ENCODE measurements around the gene MT2A. TPM values are rescaled to one million over a fixed set of nuclear protein-coding genes. Genes with fewer than 3 reads are reported as not detected.
"Not testable (repeated sequence)": the region's sequence is repeated elsewhere in the genome, so short reads cannot be mapped to it uniquely, and the experiment has no call there.

Gene MT2A
- total and polyA plus RNA-seq, 2 donors (not counting 1 experiment from before 2014, with no cell fraction given) = 49.2 to 113 TPM

- Histone ChIP-seq H4K20me1 (ENCODE audit: control insufficient read depth, extremely low read depth, insufficient read depth, low read length) (no peaks in the 10 kb centered on the region), H3K4me3 (replicated peaks in 1 of 4; ENCODE audit: control extremely low read depth in 1 of 4, insufficient read depth in 1 of 4, low read depth in 3 of 4, low read length in 4 of 4) (peak overlapping the region in 1 of 4 experiments; percentile 52), H3K9ac (ENCODE audit: insufficient read depth, low read length) (no peak overlapping the region), H3K79me2 (ENCODE audit: control insufficient read depth, insufficient read depth, low read length) (no peaks in the 10 kb centered on the region), H2AFZ (ENCODE audit: low read length) (no peak overlapping the region), H3K27ac (ENCODE audit: insufficient read depth, low read length) (peak overlapping the region; percentile 77), H3K27me3 (ENCODE audit: control insufficient read depth, insufficient read depth, low read length) (no peaks in the 10 kb centered on the region), H3K4me2 (ENCODE audit: extremely low read depth, insufficient read depth, low read length) (peak overlapping the region; percentile 97), H3K9me3 (ENCODE audit: control insufficient read depth, insufficient read depth, low read depth, low read length) (no peaks in the 10 kb centered on the region), H3K4me1 (ENCODE audit: control insufficient read depth, extremely low read depth, insufficient read depth, low read length) (peaks cover 18% of the 10 kb centered on the region), H3K36me3 (ENCODE audit: control insufficient read depth, insufficient read depth, low read length) (no peaks in the 10 kb centered on the region)
- no peak for DNase-seq (ENCODE audit: low read depth in 2 of 2)
- TF ChIP-seq EZH2 (IDR thresholded peaks at IDR 0.05; ENCODE audit: low read length, missing control alignments) (no peak), CTCF (conservative IDR thresholded peaks at IDR 0.05 in 1 of 2, IDR thresholded peaks at IDR 0.05 in 1 of 2; ENCODE audit: low read depth in 1 of 2, low read length in 2 of 2) (no peak)
Measured at GRCh38 chr16:56618138-56618537, 9.8 kb downstream of the MT2A start.

- Histone ChIP-seq H3K4me2 (ENCODE audit: extremely low read depth, insufficient read depth, low read length) (no peak overlapping the region), H3K9me3 (ENCODE audit: control insufficient read depth, insufficient read depth, low read depth, low read length) (no peaks in the 10 kb centered on the region), H3K27me3 (ENCODE audit: control insufficient read depth, insufficient read depth, low read length) (no peaks in the 10 kb centered on the region), H3K36me3 (ENCODE audit: control insufficient read depth, insufficient read depth, low read length) (no peaks in the 10 kb centered on the region), H3K9ac (ENCODE audit: insufficient read depth, low read length) (no peak overlapping the region), H2AFZ (ENCODE audit: low read length) (no peak overlapping the region), H3K4me1 (ENCODE audit: control insufficient read depth, extremely low read depth, insufficient read depth, low read length) (peaks cover 9% of the 10 kb centered on the region), H3K4me3 (replicated peaks in 1 of 4; ENCODE audit: control extremely low read depth in 1 of 4, insufficient read depth in 1 of 4, low read depth in 3 of 4, low read length in 4 of 4) (no peak overlapping the region), H3K79me2 (ENCODE audit: control insufficient read depth, insufficient read depth, low read length) (peaks cover 5% of the 10 kb centered on the region), H3K27ac (ENCODE audit: insufficient read depth, low read length) (no peak overlapping the region), H4K20me1 (ENCODE audit: control insufficient read depth, extremely low read depth, insufficient read depth, low read length) (no peaks in the 10 kb centered on the region)
- no peak for DNase-seq (ENCODE audit: low read depth in 2 of 2)
- no peak for TF ChIP-seq CTCF (conservative IDR thresholded peaks at IDR 0.05 in 1 of 2, IDR thresholded peaks at IDR 0.05 in 1 of 2; ENCODE audit: low read depth in 1 of 2, low read length in 2 of 2)
- no peak for TF ChIP-seq EZH2 (IDR thresholded peaks at IDR 0.05; ENCODE audit: low read length, missing control alignments)
Measured at GRCh38 chr16:56620339-56620897, 12.0 kb downstream of the MT2A start.

- H3K4me1 ChIP-seq (ENCODE audit: control insufficient read depth, extremely low read depth, insufficient read depth, low read length); H3K36me3 ChIP-seq (ENCODE audit: control insufficient read depth, insufficient read depth, low read length); H2AFZ ChIP-seq (ENCODE audit: low read length); H3K9ac ChIP-seq (ENCODE audit: insufficient read depth, low read length); H3K4me2 ChIP-seq (ENCODE audit: extremely low read depth, insufficient read depth, low read length); H3K4me3 ChIP-seq (replicated peaks in 1 of 4; ENCODE audit: control extremely low read depth in 1 of 4, insufficient read depth in 1 of 4, low read depth in 3 of 4, low read length in 4 of 4); DNase-seq (ENCODE audit: low read depth in 2 of 2); H3K27ac ChIP-seq (ENCODE audit: insufficient read depth, low read length); H3K9me3 ChIP-seq (ENCODE audit: control insufficient read depth, insufficient read depth, low read depth, low read length); H4K20me1 ChIP-seq (ENCODE audit: control insufficient read depth, extremely low read depth, insufficient read depth, low read length); H3K27me3 ChIP-seq (ENCODE audit: control insufficient read depth, insufficient read depth, low read length): not testable (repeated sequence)
- H3K79me2 ChIP-seq (ENCODE audit: control insufficient read depth, insufficient read depth, low read length) = peaks cover 16% of the 10 kb centered on the region
Measured at GRCh38 chr16:56621665-56622445, 13.5 kb downstream of the MT2A start.

GRCh38 chr16:56623184-56623583 is 14.8 kb downstream of the MT2A start:
- not testable (repeated sequence) for H3K4me1 ChIP-seq (ENCODE audit: control insufficient read depth, extremely low read depth, insufficient read depth, low read length); DNase-seq (ENCODE audit: low read depth in 2 of 2); H3K9ac ChIP-seq (ENCODE audit: insufficient read depth, low read length); H3K4me2 ChIP-seq (ENCODE audit: extremely low read depth, insufficient read depth, low read length); H2AFZ ChIP-seq (ENCODE audit: low read length); H3K9me3 ChIP-seq (ENCODE audit: control insufficient read depth, insufficient read depth, low read depth, low read length); H3K27me3 ChIP-seq (ENCODE audit: control insufficient read depth, insufficient read depth, low read length); H4K20me1 ChIP-seq (ENCODE audit: control insufficient read depth, extremely low read depth, insufficient read depth, low read length); H3K36me3 ChIP-seq (ENCODE audit: control insufficient read depth, insufficient read depth, low read length); H3K4me3 ChIP-seq (replicated peaks in 1 of 4; ENCODE audit: control extremely low read depth in 1 of 4, insufficient read depth in 1 of 4, low read depth in 3 of 4, low read length in 4 of 4); H3K27ac ChIP-seq (ENCODE audit: insufficient read depth, low read length)
- peaks cover 16% of the 10 kb centered on the region for H3K79me2 ChIP-seq (ENCODE audit: control insufficient read depth, insufficient read depth, low read length)
